ENCODE data around the gene USP17L22.
"Not testable (repeated sequence)": the region's sequence is repeated elsewhere in the genome, so short reads cannot be mapped to it uniquely, and the experiment has no call there.

Gene USP17L22

GRCh38 chr4:9267319-9267718, at the start of gene USP17L22:
USP17L22 (plus strand) TSS chr4:9267619; CDS start chr4:9267619, 0 bp downstream.
- DNase-seq = not testable (repeated sequence)

GRCh38 chr4:9219852-9220251, 47.6 kb upstream of the USP17L22 start, which contains the start of gene USP17L12:
USP17L12 (plus strand) TSS chr4:9220152; CDS start chr4:9220152, 0 bp downstream.
- not testable (repeated sequence) for DNase-seq

GRCh38 chr4:9224596-9224995, 42.8 kb upstream of the USP17L22 start, which contains the start of gene USP17L13:
USP17L13 (plus strand) TSS chr4:9224896; CDS start chr4:9224896, 0 bp downstream.
- not testable (repeated sequence) for DNase-seq

GRCh38 chr4:9230249-9230648, 37.2 kb upstream of the USP17L22 start:
- DNase-seq = peak in 1 of 2 experiments; percentile 14

GRCh38 chr4:9234085-9234484, 33.3 kb upstream of the USP17L22 start, which contains the start of gene USP17L15:
USP17L15 (plus strand) TSS chr4:9234385; CDS start chr4:9234385, 0 bp downstream.
- not testable (repeated sequence) for DNase-seq

- not testable (repeated sequence) for DNase-seq
Measured at GRCh38 chr4:9238461-9238860, 29.0 kb upstream of the USP17L22 start.

- not testable (repeated sequence) for DNase-seq
Measured at GRCh38 chr4:9243579-9243978, 23.8 kb upstream of the USP17L22 start, which contains the start of gene USP17L17. USP17L17 (plus strand) TSS chr4:9243879; CDS start chr4:9243879, 0 bp downstream.

GRCh38 chr4:9247953-9248680, 19.3 kb upstream of the USP17L22 start, which contains the start of gene USP17L18:
USP17L18 (plus strand) TSS chr4:9248630; CDS start chr4:9248630, 0 bp downstream.
- peak in 1 of 2 experiments; percentile 13 for DNase-seq

GRCh38 chr4:9253078-9253477, 14.3 kb upstream of the USP17L22 start, which contains the start of gene USP17L19:
USP17L19 (plus strand) TSS chr4:9253378; CDS start chr4:9253378, 0 bp downstream.
- DNase-seq = not testable (repeated sequence)

GRCh38 chr4:9257824-9258223, 9.6 kb upstream of the USP17L22 start, which contains the start of gene USP17L20:
USP17L20 (plus strand) TSS chr4:9258124; CDS start chr4:9258124, 0 bp downstream.
- DNase-seq = not testable (repeated sequence)

GRCh38 chr4:9262572-9262971, 4.8 kb upstream of the USP17L22 start, which contains the start of gene USP17L21:
USP17L21 (plus strand) TSS chr4:9262872; CDS start chr4:9262872, 0 bp downstream.
- not testable (repeated sequence) for DNase-seq

GRCh38 chr4:9271719-9272118, 4.3 kb downstream of the USP17L22 start:
- DNase-seq = peak; percentile 18 to 20

All from activated T-cell treated with anti-CD3 and anti-CD28 coated beads, Interleukin-2, amount 50 U/mL, for 48 hours (primary cell).